ENCODE measurements around the gene CST9.

The CST9 gene

GRCh38 chr20:23602241-23602640 is 3.5 kb downstream of the CST9 start:
- no peak for DNase-seq (ENCODE audit: insufficient read length, low spot score)
- no peak for TF ChIP-seq POLR2A (IDR thresholded peaks at IDR 0.05; ENCODE audit: low read depth, low read length)
- no peak for FAIRE-seq

GRCh38 chr20:23601715-23602114 is 4.0 kb downstream of the CST9 start:
- no peak for FAIRE-seq
- TF ChIP-seq POLR2A (IDR thresholded peaks at IDR 0.05; ENCODE audit: low read depth, low read length), result no peak

GRCh38 chr20:23598481-23598880 is 7.2 kb downstream of the CST9 start:
- no peak for TF ChIP-seq POLR2A (IDR thresholded peaks at IDR 0.05; ENCODE audit: low read depth, low read length)
- no peak for FAIRE-seq
- DNase-seq (ENCODE audit: insufficient read length, low spot score), result no peak

More at GRCh38 chr20:23601715-23602114, 4.0 kb downstream of the CST9 start:
- DNase-seq (ENCODE audit: insufficient read length, low spot score), result no peak

GRCh38 chr20:23596579-23597250 is 9.0 kb downstream of the CST9 start:
- TF ChIP-seq POLR2A (IDR thresholded peaks at IDR 0.05; ENCODE audit: low read depth, low read length), result no peak
- FAIRE-seq, result no peak

GRCh38 chr20:23595941-23596340 is 9.8 kb downstream of the CST9 start:
- TF ChIP-seq POLR2A (IDR thresholded peaks at IDR 0.05; ENCODE audit: low read depth, low read length), result no peak
- DNase-seq (ENCODE audit: insufficient read length, low spot score) (no peak), FAIRE-seq (no peak)

More at GRCh38 chr20:23596579-23597250, 9.0 kb downstream of the CST9 start:
- DNase-seq (ENCODE audit: insufficient read length, low spot score), result no peak

GRCh38 chr20:23588434-23589403 is 17.0 kb downstream of the CST9 start:
- no peak for TF ChIP-seq POLR2A (IDR thresholded peaks at IDR 0.05; ENCODE audit: low read depth, low read length)
- DNase-seq (ENCODE audit: insufficient read length, low spot score), result no peak
- no peak for FAIRE-seq

GRCh38 chr20:23587631-23588030 is 18.1 kb downstream of the CST9 start:
- no peak for TF ChIP-seq POLR2A (IDR thresholded peaks at IDR 0.05; ENCODE audit: low read depth, low read length)
- DNase-seq (ENCODE audit: insufficient read length, low spot score), result no peak
- no peak for FAIRE-seq

- no peak for TF ChIP-seq POLR2A (IDR thresholded peaks at IDR 0.05; ENCODE audit: low read depth, low read length)
- no peak for DNase-seq (ENCODE audit: insufficient read length, low spot score)
- FAIRE-seq, result no peak
These were observed 18.8 kb downstream of the CST9 start for GRCh38 chr20:23586735-23587525.

GRCh38 chr20:23585808-23586734 is 19.6 kb downstream of the CST9 start:
- no peak for TF ChIP-seq POLR2A (IDR thresholded peaks at IDR 0.05; ENCODE audit: low read depth, low read length)
- FAIRE-seq (no peak), DNase-seq (ENCODE audit: insufficient read length, low spot score) (no peak)

- TF ChIP-seq POLR2A (IDR thresholded peaks at IDR 0.05; ENCODE audit: low read depth, low read length), result no peak
- no peak for FAIRE-seq
- DNase-seq (ENCODE audit: insufficient read length, low spot score), result no peak
These were observed 20.3 kb downstream of the CST9 start for GRCh38 chr20:23585449-23585807.

GRCh38 chr20:23584434-23585199 is 21.1 kb downstream of the CST9 start:
- no peak for DNase-seq (ENCODE audit: insufficient read length, low spot score)
- no peak for TF ChIP-seq POLR2A (IDR thresholded peaks at IDR 0.05; ENCODE audit: low read depth, low read length)
- FAIRE-seq, result no peak

- FAIRE-seq (no peak), DNase-seq (ENCODE audit: insufficient read length, low spot score) (no peak)
- no peak for TF ChIP-seq POLR2A (IDR thresholded peaks at IDR 0.05; ENCODE audit: low read depth, low read length)
These were observed 22.2 kb downstream of the CST9 start for GRCh38 chr20:23583526-23583925.

Measured in H54 (cell line).